GF-D8 (cell line): ENCODE results near the gene CHRNA4.
"Not testable (repeated sequence)": the region's sequence is repeated elsewhere in the genome, so short reads cannot be mapped to it uniquely, and the experiment has no call there.

Experiments used
- DNase-seq: peaks from one replicate; lab custom pipeline; 2025; lab: John Stamatoyannopoulos, UW

The CHRNA4 gene

DNA sequence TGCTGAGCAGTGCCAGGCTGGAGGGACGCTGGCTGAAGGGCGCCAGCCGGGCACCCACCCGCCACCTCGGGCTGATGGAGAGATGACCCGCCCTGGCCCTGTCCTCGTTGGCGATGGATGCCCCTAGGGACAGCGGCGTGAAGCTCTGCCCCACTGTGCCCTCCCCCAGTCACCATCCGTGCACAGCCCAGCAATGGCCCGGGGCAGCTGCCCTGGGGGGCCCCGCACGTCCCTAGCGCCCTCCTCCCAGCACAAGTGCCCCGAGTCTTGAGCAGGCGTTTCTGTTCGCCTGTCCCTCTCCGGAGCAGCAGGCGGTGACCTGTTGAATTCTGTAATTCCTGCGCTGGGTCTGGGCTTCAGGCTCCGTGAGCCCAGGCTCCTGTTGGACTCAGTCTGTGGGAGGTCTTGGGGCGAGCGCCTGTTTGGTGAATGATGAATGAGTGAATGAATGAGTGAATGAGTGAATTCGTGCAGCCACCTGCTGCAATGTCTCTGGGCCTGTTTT lies 36.8 kb upstream of the CHRNA4 start:
- no peak for DNase-seq

DNA sequence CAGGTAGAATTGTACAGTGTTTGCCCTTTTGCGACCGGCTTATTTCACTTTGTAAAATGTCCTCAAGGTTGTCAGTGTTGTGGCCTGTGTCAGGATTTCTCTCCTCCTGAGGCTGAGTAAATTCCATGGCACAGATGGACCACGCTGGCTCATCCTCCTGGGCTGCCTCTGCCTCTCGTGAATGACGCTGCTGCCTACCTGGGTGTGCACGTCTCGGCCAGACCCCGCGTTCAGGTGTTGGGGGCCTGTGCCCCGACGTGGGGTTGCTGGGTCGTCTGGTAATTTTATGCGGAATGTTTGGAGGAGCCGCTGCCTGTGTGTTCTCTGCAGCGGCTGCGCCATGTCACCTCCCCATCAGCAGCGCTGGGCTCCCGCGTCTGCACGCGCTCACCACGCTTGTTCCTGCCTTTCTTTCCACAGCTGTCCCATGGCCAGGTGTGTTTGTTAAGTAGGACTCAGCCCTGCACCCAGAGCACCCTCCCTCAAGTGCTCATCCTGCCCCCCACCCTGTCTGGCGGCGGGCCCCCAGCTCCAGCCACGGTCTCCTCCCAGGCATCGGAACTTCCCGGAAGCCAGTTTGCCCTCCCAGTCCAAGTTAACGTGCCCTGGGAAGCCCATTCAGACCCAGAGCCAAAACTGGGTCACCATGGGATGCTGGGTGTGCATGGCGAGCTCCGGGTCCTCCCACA lies 36.1 kb upstream of the CHRNA4 start:
- DNase-seq = no peak

DNA sequence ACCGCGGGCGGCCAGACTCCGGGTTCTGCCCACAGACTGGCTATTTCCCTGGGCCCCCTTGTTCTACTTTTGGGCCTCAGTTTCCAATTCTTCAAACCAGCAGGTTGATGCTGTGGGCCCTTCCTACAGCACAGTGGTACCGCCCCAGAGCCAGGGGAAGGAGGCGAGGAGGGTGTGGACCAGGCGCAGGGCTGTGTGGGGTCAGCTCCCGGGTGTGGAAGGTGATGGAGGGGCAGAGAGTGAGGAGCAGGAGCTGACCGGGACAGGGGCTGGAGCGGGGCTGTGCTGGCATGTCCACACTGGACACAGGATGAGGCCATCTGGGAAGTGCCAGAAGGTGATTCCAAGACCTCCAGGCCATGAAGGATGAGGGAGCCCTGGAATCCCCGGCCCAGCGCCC lies 35.2 kb upstream of the CHRNA4 start:
- no peak for DNase-seq

DNA sequence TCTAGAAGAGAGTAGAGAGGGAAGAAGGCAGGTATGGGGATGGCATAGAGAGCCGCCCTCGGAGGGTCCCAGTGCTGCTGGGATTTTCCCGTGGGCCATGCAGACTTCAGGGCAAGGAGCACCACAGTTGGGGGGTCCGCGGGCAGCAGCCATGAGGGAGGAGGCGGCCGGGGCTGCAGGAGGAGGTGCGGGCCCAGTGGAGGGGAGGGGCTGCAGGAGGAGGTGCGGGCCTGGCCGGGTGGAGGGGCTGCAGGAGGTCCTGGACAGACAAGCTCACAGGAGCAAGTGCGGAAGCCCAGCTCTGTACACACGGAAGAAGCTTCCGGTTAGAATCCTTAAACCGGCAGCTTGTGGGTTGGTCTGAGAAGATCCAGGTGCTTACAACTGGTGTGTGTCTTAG lies 34.6 kb upstream of the CHRNA4 start:
- DNase-seq = no peak

DNA sequence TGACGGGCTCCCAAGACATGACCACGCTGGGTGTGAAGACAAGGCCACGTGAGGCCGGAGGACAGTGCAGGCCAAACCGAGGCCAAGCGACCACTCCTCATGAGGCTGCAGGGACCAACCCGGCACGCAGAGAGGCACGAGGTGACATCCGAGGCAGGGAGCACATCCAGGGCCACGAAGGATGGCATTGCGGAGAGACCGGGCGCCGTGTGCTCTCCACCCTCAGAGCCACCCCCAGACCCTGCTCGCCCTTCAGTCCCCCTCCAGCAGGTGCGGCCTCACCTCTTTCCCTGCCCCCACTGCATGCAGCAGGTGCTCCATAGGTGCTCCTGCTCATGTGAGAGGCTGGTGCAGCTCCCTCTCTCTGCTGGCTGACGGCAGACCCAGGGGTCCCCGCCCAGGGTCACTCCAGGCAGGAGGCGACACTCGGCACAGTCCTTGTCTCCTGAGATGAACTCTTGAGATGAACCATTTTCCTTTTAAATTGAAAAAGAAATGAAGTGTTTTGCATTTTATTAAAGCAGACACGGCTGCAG lies 33.8 kb upstream of the CHRNA4 start:
- no peak for DNase-seq

DNA sequence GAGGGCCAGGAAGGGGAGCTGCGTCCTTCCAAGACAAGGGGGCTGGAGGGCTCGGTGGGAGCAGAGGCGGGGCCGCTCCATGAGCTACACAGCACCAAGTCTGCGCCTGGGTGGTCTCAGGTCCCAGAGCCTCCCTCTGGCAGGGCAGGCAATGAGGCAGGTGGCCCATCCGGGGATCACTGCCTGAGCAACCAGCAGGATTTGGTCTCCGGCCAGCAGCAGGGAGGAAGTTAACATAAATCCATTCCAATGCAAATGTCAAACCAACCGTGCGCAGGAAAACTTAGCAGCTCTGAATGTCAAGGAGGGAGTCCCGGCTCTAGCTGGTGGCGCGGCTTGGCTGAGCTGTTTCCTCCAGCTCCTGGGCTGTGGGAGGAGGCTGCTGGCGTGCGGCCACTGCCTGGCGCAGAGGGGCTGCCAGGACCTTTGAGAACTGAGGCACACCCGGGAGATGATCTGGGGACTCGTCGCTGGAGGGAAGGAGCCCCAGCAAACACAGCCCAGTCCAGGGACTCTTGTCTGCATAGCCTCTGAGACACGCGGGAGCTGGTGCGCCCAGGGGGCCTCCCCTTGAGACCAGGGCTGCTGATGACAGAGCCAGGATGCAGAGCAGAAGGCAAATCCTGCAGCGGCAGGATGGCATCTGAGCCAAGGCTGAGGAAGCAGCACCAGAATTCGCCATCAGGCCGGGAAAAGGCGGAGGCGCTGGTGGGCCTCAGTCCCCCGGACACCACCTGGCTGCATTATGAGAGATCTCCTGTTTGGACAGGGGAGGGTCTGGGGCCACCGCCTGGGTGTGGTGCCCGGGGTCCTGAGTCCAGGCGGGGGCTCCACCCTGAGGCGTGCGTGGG lies 33.1 kb upstream of the CHRNA4 start:
- DNase-seq = no peak

DNA sequence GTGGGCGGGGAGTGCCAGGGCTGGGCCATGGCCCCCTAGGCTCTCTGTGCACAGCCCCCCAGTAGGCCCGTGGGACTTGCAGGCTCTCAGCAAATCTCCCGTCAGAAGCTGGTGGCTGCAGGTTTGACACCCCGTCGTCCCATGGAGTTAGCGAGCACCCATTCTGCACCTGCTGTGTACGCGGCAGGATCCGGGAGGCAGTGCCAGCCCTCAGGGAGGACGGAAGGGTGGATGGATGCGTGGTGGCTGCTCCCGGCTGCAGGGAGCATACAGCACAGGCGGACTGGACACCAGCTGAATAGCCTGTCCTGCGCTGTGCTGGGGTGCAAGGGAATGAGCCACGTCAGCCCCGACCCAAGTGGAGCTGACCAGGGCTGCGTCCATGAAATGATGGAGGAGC lies 32.4 kb upstream of the CHRNA4 start:
- DNase-seq = no peak

DNA sequence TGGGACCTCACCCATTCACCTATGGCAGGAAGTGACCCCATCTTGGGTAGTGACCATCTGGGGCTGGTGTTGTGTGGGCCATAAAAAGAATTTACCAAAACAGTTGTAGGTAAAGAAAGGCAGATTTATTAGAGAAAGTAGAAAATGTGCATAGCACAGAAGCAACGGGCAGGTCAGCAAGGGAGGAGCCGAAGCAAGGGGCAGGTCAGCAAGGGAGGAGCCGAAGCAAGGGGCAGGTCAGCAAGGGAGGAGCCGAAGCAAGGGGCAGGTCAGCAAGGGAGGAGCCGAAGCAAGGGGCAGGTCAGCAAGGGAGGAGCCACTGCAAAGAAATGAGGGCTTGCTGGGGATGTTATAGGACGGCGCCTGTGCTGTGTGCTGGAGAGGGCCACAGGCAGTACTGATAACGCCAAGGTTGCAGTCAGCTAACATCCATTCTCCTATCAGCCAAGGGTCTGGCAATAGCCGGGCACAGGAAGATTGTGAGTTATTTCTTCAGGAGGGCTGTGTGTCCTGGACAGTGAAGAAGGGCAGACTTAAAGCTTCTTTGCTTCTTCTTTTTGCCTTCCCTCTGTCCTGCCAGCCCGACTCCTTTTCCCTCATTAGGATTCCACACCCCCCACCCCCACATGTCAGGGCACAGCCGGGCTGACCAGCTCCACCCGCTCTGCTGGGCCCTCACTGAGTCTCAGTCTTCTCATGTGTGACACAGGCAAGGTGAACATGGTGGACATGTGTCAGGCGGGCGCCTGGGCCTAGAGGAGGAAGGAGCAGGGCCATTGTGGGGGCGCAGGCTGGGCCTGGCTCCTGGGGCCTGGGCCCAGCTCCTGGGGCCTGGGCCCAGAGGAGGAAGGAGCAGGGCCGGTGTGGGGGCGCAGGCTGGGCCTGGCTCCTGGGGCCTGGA lies 31.6 kb upstream of the CHRNA4 start:
- DNase-seq = no peak

DNA sequence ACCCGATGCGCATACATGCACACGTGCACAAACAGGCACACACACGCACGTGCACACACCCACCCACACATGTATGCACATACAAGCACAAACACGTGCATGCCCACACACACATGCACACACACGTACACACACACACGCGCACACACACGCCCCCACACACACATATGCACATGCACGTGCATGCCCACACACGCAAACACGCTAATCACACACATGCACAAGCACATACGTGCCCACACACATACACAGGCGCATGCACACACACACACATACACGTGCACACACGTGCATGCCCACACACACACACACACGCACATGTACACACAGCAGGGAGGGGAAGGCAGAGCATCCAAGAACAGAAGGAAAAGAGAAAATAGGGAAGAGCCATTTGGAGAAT lies 26.8 kb upstream of the CHRNA4 start:
- no peak for DNase-seq

DNA sequence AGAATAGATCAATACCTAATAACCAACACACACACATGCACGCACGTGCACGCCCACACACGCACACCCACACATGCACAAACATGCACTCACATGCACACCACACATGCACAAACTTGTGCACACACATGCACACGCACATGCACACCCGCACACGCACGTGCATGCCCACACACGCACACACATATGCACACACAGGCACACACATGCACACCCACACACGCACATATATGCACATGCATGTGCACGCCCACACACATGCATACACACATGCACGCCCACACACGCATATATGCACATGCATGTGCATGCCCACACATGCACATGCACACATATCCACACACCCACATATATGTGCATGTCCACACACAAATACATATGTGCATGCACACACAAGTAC lies 26.2 kb upstream of the CHRNA4 start:
- no peak for DNase-seq

DNA sequence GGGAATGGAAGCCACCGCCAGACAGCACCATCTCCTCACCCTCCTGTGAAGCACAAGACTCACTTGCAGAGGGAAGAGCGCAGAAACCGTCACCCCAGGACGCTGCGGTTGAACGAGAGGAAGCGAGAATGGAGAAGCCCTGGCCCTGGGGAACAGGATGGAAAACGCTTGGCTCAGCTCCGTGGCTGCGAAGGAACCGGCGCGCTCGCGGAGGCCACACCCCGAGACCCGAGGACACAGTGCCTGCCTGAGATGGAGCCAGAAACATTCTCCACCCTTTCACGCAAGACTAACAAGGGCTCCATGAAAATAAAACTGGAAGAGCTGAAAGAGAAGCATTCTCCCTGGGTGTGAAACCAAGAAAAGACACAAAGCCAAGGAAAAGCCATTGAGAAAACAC lies 25.3 kb upstream of the CHRNA4 start:
- DNase-seq = no peak

DNA sequence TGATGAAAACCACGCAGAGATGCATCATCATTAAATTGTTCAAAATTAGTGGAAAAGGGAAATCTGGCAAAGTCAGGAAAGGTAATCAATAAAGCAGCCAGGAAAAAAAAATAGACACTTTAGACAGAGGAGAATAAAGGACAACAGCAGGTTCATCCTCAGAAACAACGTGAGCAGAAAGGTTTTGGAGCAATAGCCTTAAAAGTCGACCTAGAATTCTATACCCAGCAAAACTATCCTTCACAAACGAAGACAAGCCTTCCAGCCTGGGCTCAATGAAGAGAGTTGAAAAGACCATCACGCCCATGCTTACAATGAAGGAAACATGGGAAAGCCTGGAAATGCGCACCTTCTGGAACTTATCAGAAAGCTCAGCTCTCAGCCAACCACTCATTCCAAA lies 24.7 kb upstream of the CHRNA4 start:
- no peak for DNase-seq

DNA sequence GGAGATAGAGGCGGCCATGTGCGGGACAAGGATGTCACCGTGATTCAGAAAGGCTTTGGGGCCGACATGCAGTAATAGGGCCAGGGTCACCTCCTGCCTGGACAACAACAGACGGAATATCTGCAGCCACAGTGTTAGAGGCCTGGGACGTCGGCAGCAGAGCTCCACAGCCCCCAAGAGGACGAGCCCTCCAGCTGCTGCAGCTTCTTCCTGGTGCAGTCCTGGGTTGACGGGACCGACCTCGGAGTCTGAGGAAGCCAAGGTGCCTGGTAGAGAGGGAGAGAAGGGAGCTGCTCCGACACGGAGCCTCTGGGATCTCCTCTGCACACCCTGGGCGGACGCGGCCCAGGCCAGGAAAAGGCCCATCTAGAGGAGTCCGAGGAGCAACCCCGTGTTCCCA lies 23.2 kb upstream of the CHRNA4 start:
- DNase-seq = no peak

DNA sequence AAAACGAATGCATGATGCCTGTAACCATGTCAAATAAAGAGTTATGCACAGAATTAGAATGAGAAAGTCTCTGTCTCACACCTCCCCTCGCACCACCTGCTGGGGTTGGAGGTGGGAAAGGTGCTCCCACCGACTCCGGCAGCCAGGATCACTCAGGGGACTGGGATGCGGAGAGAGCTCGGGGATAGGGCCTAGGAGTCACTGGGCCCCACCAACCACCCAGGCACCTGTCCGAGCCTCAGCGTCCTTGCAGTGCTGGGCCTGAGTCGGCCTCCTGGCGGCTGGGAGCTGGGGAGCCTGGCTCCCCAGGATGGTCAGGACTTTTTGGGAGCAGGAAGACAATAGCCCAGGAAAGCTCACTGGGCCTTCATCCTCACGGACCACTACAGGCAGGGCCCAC lies 22.4 kb upstream of the CHRNA4 start:
- DNase-seq = no peak

DNA sequence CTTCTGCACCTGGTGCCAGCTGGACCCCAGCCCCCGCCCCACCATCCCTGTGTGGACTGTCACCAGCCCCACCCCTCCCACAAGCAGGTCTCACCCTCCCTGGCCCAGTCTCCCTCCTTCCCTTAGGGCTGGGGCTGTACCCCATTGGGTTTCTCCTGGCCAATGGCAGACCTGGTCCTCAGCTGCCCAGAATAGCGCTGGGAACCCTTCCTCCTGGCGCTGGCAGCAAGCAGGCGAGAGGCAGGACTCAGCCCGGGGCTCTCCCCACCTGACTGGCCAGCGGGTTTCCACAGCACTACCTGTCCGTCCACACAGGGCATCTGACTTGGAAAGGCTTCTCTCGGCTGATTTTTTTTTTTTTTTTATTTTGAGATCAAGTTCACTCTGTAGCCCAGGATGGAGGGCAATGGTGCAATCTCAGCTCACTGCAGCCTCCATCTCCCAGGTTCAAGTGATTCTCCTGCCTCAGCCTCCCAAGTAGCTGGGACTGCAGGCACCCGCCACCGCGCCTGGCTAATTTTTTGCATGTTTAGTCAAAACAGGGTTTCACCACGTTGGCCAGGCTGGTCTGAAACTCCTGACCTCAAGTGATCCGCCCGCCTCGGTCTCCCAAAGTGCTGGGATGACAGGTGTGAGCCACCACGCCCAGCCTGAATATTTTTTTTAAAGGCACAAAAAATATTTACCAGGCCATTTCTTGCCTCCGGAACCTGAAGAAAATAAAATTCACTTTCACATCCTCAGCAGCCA lies 21.6 kb upstream of the CHRNA4 start:
- DNase-seq = no peak

DNA sequence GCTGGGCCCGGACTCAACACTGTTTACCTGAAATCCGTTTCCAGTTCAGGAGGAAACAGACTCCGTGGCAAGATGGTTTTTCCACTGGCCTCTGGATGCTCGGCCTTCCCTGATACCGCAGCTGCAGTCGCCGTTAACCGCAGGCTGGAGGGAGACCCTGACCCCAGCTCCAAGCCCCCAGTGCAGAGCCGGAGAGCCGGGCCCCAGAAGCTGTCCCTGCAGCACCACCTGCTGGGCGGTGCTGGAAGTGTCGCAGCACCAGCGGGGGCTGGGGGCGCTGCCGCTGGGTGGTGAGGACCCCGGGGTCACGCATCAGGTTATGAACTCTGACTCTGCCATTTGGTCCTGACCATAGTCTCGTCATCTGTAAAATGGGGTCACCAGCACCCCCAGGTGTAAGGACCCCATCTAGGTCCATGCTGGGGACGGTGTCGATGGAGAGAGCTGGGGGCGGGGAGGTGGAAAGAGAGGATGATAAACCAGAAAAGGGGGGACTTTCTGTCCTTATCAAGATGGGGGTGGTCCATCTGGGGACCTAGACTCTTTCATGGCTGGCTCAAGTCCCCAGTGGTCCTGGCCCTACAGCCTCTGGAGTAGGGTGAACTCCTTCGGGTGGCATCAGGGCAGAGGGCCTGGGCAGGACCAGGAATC lies 20.8 kb upstream of the CHRNA4 start:
- no peak for DNase-seq

DNA sequence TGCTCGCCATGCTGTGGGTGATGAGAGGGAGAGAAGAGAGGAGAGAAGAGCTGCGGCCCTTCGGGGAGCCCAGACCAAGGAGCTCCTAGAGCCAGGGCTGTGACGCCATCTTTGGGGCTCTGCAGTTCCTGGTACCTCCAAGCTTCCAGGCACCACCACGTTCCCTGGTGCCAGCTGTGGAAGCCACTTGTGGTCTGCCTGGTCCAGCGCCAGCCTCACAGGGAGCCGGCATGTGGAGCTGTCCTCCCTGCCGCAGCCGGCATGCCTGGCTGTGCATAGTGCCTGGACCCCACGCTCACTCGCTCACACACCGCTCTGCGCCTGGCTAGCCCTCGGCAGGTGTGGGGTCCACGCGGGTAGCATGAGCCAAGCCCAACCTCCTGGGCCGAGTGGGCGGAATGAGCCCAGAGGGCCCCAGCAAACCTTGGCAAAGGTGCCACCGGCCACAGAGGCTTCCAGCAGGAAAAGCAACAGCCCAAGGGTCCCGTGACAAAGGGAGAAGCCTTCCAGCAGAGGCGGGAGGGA lies 19.3 kb upstream of the CHRNA4 start:
- DNase-seq = no peak

DNA sequence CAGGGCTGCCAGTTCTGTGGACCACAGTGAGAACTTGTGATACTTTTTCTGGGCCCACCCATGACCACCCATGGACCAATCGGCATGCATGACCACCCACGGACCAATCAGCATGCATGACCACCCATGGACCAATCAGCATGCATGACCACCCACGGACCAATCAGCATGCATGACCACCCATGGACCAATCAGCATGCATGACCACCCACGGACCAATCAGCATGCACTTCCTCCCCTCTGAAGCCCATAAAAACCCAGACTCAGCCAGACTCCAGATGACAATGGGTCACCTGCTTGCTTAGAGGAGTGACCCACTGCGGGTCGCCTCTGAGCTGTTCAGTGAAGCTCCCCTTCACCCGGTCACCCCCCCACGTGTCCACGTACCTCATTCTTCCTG lies 18.7 kb upstream of the CHRNA4 start:
- not testable (repeated sequence) for DNase-seq

DNA sequence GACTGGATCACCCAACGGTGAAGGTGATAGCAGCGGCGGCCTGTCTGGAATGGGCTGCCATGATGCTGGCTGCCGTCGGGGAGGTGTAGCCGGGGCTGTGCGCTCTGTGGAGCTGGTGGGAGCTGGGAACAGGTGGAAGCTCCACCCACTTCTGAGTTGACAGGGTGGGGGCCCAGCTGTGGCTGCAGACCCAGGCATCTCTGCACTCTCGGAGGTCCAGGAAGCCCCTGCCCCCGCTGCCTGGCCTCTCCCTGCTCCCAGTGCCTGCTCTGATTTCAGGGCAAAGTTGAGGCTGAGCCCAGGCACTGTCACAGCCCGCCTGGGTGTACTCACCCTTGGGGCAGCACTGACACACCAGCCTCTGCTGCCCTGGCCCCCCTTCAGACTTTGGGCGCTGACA lies 18.1 kb upstream of the CHRNA4 start:
- no peak for DNase-seq

DNA sequence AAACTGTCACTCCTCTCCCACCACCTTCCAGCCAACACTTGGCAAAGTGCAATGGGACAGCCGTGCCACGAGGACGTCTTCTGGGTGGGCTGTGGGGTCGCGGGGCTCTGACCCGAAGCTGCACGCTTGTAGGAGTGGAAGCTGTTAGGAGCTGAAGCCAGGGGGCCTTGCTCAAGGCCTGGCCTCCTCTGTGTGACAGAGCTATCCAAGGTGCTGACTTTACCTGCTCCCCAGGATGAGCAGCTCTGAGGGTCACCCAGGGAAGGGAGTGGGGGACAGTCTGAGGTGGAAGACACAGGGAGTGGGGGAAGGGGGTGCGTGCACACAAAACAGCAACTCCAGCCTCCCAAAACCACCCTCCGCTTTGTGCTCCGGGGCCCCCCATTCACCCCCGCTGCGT lies 17.5 kb upstream of the CHRNA4 start:
- DNase-seq = no peak

DNA sequence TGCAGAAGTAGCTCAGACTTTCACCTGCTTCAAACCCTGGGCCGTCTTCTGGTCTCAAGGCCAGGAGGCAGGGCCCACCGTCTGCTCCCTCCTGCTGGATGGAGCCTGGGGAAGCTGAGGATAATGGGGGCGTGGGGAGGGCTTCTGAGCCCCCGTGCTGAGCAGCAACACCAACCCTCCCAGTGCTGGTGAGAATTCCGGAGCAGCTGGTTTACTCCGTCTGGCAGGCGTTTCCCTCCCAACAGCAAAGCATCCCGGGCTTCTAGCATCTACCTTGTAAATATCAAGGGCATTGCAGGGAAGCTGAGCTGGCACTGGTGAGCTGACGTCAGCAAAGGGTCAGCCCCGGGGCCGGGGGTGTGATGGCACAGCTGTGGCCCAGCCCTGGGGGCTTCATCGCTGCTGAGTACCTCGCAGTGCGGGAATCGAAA lies 16.8 kb upstream of the CHRNA4 start:
- no peak for DNase-seq
